ENCODE results near the gene OR10G7.

- TF ChIP-seq CTCF (IDR thresholded peaks at IDR 0.05) (no peak), POLR2A (IDR thresholded peaks at IDR 0.05) (no peak), POLR2AphosphoS5 (IDR thresholded peaks at IDR 0.05) (no peak)
Observed at GRCh38 chr11:124082371-124082770, 41.2 kb upstream of the OR10G7 start.
